WTC11 (cell line): ENCODE measurements around the gene RAB32.

Experiments
- KAT7 ChIP-seq: sonication (generic); formaldehyde crosslinking; IDR thresholded peaks from 2 replicates; pipeline ENCODE4 v1.8.1; 2023; ENCODE audit warnings: missing genetic modification reagents, mild to moderate bottlenecking, borderline replicate concordance
- TEAD4 ChIP-seq: sonication (generic); formaldehyde crosslinking; IDR thresholded peaks from 2 replicates; pipeline ENCODE4 v1.8.0; 2022; ENCODE audit warnings: mild to moderate bottlenecking, missing genetic modification reagents
- TP53 ChIP-seq: sonication (generic); formaldehyde crosslinking; IDR thresholded peaks from 2 replicates; pipeline ENCODE4 v1.8.1; 2023; ENCODE audit warnings: mild to moderate bottlenecking, missing genetic modification reagents
- ZNF138 ChIP-seq: sonication (generic); formaldehyde crosslinking; conservative IDR thresholded peaks from 2 replicates; pipeline ENCODE4 v1.8.1; 2022; ENCODE audit warnings: mild to moderate bottlenecking, moderate library complexity, missing genetic modification reagents
- ZNF232 ChIP-seq: sonication (generic); formaldehyde crosslinking; IDR thresholded peaks from 2 replicates; pipeline ENCODE4 v1.8.0; 2022; ENCODE audit warnings: mild to moderate bottlenecking, missing genetic modification reagents
- TF ChIP-seq, protein P1 (sequence below): fragments of 200-600 bp; IDR thresholded peaks from 2 replicates; pipeline ENCODE4 v1.8.0; 2022; ENCODE audit warnings: antibody characterized with exemption
- TF ChIP-seq, protein P2 (sequence below): sonication (generic); formaldehyde crosslinking; IDR thresholded peaks from 2 replicates; pipeline ENCODE4 v1.8.1; 2023; ENCODE audit warnings: mild to moderate bottlenecking, missing genetic modification reagents, moderate library complexity
- TF ChIP-seq, protein P3 (sequence below): sonication (generic); formaldehyde crosslinking; IDR thresholded peaks from 2 replicates; pipeline ENCODE4 v1.8.0; 2022; ENCODE audit warnings: missing genetic modification reagents
- TF ChIP-seq, protein P4 (sequence below): sonication (generic); formaldehyde crosslinking; IDR thresholded peaks from 2 replicates; pipeline ENCODE4 v1.8.0; 2022; ENCODE audit warnings: mild to moderate bottlenecking, missing genetic modification reagents

DNA sequence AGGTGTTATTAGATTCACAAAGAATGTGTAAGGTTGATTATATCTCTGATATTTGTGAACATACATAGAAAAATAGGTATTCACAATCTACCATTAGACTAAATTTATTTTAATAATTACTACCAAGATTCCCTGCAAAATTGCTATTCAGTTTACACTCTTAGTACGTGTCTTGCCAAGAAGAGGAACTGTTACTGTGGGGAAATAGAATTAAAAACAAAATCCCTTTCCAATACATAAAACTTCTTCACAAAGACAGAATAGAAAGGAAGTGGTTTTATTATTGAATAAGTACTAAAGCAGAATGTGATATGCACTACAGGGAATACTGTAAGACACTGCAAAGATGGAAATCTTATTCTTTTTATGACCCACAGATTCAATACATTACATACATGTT, 17.0 kb downstream of the RAB32 start:
- no peak for TF ChIP-seq TP53
- TF ChIP-seq, protein P1, sequence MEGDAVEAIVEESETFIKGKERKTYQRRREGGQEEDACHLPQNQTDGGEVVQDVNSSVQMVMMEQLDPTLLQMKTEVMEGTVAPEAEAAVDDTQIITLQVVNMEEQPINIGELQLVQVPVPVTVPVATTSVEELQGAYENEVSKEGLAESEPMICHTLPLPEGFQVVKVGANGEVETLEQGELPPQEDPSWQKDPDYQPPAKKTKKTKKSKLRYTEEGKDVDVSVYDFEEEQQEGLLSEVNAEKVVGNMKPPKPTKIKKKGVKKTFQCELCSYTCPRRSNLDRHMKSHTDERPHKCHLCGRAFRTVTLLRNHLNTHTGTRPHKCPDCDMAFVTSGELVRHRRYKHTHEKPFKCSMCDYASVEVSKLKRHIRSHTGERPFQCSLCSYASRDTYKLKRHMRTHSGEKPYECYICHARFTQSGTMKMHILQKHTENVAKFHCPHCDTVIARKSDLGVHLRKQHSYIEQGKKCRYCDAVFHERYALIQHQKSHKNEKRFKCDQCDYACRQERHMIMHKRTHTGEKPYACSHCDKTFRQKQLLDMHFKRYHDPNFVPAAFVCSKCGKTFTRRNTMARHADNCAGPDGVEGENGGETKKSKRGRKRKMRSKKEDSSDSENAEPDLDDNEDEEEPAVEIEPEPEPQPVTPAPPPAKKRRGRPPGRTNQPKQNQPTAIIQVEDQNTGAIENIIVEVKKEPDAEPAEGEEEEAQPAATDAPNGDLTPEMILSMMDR, result no peak
- TF ChIP-seq KAT7, result no peak
- no peak for TF ChIP-seq TEAD4 (CRISPR knock-in tag)
- no peak for TF ChIP-seq ZNF138 (CRISPR knock-in tag)
- TF ChIP-seq, protein P2, sequence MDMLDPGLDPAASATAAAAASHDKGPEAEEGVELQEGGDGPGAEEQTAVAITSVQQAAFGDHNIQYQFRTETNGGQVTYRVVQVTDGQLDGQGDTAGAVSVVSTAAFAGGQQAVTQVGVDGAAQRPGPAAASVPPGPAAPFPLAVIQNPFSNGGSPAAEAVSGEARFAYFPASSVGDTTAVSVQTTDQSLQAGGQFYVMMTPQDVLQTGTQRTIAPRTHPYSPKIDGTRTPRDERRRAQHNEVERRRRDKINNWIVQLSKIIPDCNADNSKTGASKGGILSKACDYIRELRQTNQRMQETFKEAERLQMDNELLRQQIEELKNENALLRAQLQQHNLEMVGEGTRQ (CRISPR knock-in tag), result no peak
- TF ChIP-seq, protein P3, sequence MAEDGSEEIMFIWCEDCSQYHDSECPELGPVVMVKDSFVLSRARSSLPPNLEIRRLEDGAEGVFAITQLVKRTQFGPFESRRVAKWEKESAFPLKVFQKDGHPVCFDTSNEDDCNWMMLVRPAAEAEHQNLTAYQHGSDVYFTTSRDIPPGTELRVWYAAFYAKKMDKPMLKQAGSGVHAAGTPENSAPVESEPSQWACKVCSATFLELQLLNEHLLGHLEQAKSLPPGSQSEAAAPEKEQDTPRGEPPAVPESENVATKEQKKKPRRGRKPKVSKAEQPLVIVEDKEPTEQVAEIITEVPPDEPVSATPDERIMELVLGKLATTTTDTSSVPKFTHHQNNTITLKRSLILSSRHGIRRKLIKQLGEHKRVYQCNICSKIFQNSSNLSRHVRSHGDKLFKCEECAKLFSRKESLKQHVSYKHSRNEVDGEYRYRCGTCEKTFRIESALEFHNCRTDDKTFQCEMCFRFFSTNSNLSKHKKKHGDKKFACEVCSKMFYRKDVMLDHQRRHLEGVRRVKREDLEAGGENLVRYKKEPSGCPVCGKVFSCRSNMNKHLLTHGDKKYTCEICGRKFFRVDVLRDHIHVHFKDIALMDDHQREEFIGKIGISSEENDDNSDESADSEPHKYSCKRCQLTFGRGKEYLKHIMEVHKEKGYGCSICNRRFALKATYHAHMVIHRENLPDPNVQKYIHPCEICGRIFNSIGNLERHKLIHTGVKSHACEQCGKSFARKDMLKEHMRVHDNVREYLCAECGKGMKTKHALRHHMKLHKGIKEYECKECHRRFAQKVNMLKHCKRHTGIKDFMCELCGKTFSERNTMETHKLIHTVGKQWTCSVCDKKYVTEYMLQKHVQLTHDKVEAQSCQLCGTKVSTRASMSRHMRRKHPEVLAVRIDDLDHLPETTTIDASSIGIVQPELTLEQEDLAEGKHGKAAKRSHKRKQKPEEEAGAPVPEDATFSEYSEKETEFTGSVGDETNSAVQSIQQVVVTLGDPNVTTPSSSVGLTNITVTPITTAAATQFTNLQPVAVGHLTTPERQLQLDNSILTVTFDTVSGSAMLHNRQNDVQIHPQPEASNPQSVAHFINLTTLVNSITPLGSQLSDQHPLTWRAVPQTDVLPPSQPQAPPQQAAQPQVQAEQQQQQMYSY (CRISPR knock-in tag), result no peak
- no peak for TF ChIP-seq ZNF232
- TF ChIP-seq, protein P4, sequence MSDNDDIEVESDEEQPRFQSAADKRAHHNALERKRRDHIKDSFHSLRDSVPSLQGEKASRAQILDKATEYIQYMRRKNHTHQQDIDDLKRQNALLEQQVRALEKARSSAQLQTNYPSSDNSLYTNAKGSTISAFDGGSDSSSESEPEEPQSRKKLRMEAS (CRISPR knock-in tag), result no peak
